Activated T-helper 2 cell treated with anti-CD3 and anti-CD28 coated beads, Interferon-gamma antibody, Interleukin-2, Interleukin-4, amounts not matched to agents 10 μg/mL and 5 μg/mL and 100 μg/mL, durations not matched to agents 14 hours and 24 hours and 36 hours (primary cell): ENCODE data around the gene PAK2. TPM values are rescaled to one million over a fixed set of nuclear protein-coding genes. Genes with fewer than 3 reads are reported as not detected.
"Not testable (repeated sequence)": the region's sequence is repeated elsewhere in the genome, so short reads cannot be mapped to it uniquely, and the experiment has no call there.

ENCODE experiments used
- DNase-seq: peaks from one replicate; pipeline ENCODE4 v3.0.0; 2021; ENCODE audit warnings: low spot score
- H3K27ac Mint-ChIP-seq: one replicate; pipeline ENCODE4 v1.8.0; 2021; ENCODE audit warnings: mixed read lengths
- H3K27me3 Mint-ChIP-seq: one replicate; pipeline ENCODE4 v1.8.0; 2021; ENCODE audit warnings: low read depth, mixed read lengths
- H3K36me3 Mint-ChIP-seq: one replicate; pipeline ENCODE4 v1.8.0; 2021; ENCODE audit warnings: low read depth, mixed read lengths
- H3K4me1 Mint-ChIP-seq: one replicate; pipeline ENCODE4 v1.8.0; 2021; ENCODE audit warnings: low read depth, mixed read lengths
- H3K4me3 Mint-ChIP-seq: one replicate; pipeline ENCODE4 v1.8.0; 2021; ENCODE audit warnings: low read depth, mild to moderate bottlenecking, moderate library complexity, mixed read lengths
- H3K9me3 Mint-ChIP-seq: one replicate; pipeline ENCODE4 v1.8.0; 2021; ENCODE audit warnings: mixed read lengths
- intact Hi-C: fragments of 100-400 bp; cut with micrococcal nuclease; formaldehyde crosslinking; loops from one replicate; pipeline ENCODE4 v1.15.1; 2023
- total RNA-seq: library from RNA; stranded (reverse); gene quantifications from 2 replicates; pipeline ENCODE4 v1.2.3, GENCODE V29; 2022

PAK2 gene
- total RNA-seq, 1 donor from 2014 or later = 103 TPM

DNA sequence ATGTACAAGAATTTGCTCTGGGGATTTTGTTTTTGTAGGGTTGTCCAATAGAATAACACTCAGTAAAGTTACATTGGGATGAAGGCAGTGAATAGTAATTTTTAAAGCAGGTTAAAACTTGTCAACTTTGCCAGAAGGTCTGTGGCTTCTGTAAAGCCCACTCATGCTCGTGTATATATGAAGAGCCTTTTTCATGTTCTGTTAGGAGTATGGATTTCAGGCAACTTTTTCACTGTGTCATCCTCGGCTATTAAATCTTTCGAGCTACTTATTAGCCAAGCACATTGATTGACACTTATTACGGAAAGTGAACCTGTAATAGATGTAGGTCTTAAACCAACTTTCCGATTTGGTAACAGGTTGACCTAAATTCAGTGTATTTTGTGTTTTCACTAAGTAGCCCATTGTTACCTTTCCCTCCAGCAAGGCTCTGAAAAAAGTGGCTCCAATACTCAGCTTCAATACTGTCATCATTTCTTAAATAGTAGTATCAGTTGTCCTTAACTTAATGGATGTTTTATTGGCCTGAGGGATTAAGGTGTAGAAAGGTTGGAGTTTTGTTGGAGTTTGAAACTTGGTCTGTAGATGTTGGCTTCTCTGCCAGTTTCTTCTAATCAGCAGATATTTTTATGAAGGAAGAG lies 1.7 kb downstream of the PAK2 start:
- no peak for DNase-seq
- Mint-ChIP-seq H3K4me1 (peaks cover 27% of the 10 kb centered on the region), H3K27ac (peak overlapping the region; percentile 100), H3K4me3 (peak overlapping the region; percentile 100), H3K9me3 (peaks cover 6% of the 10 kb centered on the region), H3K36me3 (peaks cover 54% of the 10 kb centered on the region), H3K27me3 (no peaks in the 10 kb centered on the region)
- intact Hi-C loops = loop anchor here (2.0 to 5.0 kb wide), 2 partner anchors 13 to 61 kb away; no protein-coding TSS in a partner anchor

DNA sequence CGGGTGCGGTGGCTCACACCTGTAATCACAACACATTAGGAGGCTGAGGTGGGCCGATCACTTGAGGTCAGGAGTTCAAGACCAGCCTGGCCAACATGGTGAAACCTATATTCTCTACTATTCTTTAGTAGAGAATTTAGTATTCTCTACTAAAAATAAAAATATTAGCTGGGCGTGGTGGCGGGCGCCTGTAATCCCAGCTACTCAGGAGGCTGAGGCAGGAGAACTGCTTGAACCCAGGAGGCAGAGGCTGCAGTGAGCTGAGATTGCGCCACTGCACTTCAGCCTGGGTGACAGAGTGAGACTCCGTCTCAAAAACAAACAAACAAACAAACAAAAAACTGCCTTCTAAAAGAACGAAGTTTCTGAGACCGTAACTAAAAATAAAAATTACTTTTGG lies 3.9 kb downstream of the PAK2 start:
- not testable (repeated sequence) for H3K4me3 Mint-ChIP-seq, H3K27me3 Mint-ChIP-seq, H3K27ac Mint-ChIP-seq, DNase-seq
- intact Hi-C loops = loop anchor here (5.0 kb wide), 1 partner anchor 59 kb away; no protein-coding TSS in a partner anchor
- Mint-ChIP-seq H3K4me1 (peaks cover 30% of the 10 kb centered on the region), H3K36me3 (peaks cover 58% of the 10 kb centered on the region), H3K9me3 (peaks cover 17% of the 10 kb centered on the region)

DNA sequence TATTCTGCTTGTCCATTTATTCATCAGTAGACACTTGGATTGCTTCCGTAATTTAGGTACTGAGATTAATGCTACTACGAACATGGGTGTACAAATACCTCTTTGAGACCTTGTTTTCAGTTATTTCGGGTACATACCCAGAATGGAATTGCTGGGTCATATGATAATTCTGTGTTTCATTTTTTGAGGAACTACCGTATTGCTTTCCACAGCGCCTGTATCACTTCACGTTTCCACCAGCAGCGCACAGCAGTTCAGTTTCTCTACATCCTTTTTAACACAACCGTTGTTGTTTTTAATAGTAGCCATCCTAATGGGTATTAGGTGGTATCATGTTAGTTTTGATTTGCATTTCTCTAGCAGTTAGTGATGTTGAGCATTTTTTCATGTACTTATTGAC lies 9.5 kb downstream of the PAK2 start:
- Mint-ChIP-seq H3K4me1 (peaks cover 28% of the 10 kb centered on the region), H3K36me3 (peaks cover 84% of the 10 kb centered on the region), H3K9me3 (peaks cover 21% of the 10 kb centered on the region), H3K27me3 (no peaks in the 10 kb centered on the region), H3K27ac (no peak overlapping the region), H3K4me3 (no peak overlapping the region)
- DNase-seq = no peak
- intact Hi-C loops = no loop called here

DNA sequence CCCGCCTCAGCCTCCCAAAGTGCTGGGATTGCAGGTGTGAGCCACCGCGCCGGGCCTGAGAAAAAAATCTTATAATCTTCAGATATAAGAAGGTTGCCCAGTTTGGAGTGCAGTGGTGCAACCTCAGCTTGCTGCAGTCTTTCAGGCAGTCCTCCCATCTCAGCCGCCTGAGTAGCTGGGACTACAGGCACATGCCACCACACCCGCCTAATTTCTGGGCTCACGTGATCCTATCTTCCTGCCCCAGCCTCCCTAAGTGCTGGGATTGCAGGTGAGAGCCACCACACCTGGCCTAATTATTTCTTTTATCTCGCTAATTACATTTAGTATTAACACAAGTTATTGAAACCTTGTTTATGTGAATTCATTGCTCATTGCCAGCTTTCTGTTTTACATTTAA lies 13.5 kb downstream of the PAK2 start:
- intact Hi-C loops = no loop called here
- Mint-ChIP-seq H3K4me3 (no peak overlapping the region), H3K27ac (no peak overlapping the region), H3K36me3 (peaks cover 91% of the 10 kb centered on the region), H3K9me3 (peaks cover 33% of the 10 kb centered on the region), H3K4me1 (peaks cover 45% of the 10 kb centered on the region), H3K27me3 (no peaks in the 10 kb centered on the region)
- no peak for DNase-seq

DNA sequence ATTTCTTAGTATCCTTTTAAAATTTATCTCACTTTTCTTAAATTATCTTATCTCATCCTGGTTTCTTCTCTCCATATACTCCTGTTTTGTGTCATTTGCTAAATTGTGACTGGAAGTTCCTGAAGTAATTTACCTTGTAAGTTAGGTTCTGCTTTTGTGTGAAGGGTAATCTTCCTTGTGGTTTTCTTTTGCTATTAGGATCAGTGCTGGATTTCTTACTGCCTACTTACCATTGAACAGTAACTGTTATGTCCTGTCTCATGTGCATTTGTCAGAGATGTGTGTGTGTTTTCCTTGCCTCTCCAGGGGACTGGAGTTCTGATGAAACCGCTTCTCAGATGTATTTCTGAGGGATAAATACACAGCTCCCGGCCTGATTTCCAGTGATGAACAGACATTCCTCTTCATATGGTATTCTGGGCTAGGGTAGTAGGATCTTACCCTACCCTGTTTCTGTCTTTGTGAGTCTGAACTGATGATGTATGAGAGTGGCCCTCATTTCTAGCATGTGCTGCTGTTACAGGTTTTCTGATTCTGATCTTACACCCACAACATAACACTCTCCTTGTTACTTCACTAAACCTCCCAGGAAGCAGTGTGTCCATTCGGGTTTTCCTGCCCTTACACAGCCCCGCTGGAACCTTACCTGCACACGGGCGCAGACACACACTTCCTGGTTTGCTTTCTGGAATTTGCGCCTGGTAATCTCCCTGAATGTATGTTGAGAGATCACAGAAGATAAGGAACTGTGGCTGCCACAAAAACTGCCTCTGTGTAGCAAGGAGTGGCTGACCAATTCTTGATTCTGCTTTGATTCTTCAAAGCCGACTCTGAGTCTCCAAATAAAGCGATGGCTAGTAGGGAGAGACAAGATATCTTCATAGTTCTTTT lies 14.7 kb downstream of the PAK2 start:
- Mint-ChIP-seq H3K9me3 (peaks cover 25% of the 10 kb centered on the region), H3K36me3 (peaks cover 82% of the 10 kb centered on the region), H3K27me3 (no peaks in the 10 kb centered on the region), H3K27ac (peak overlapping the region; percentile 62), H3K4me1 (peaks cover 40% of the 10 kb centered on the region), H3K4me3 (no peak overlapping the region)
- DNase-seq = no peak
- intact Hi-C loops = loop anchor here (2.0 kb wide), 1 partner anchor 14 kb away; no protein-coding TSS in a partner anchor

DNA sequence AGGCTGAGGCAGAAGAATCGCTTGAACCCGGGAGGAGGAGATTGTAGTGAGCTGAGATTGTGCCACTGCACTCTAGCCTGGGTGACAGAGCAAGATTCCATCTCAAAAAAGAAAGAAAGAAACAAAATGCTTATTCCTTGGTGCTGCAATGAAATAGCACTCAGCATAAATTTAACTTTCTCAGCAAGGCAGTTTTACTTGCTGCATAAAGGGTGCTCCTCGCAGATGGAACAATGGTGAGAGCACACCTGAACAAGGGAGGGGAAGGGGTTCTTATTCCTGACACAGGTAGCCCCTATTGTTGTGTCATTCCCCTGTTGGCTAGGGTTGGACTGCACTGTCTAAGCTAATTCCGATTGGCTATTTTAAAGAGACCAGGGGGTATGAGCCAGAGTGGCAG lies 17.1 kb downstream of the PAK2 start:
- DNase-seq = no peak
- intact Hi-C loops = no loop called here
- Mint-ChIP-seq H3K9me3 (peaks cover 29% of the 10 kb centered on the region), H3K4me3 (no peak overlapping the region), H3K4me1 (peaks cover 33% of the 10 kb centered on the region), H3K27ac (peak overlapping the region; percentile 1), H3K27me3 (no peaks in the 10 kb centered on the region), H3K36me3 (peaks cover 68% of the 10 kb centered on the region)

DNA sequence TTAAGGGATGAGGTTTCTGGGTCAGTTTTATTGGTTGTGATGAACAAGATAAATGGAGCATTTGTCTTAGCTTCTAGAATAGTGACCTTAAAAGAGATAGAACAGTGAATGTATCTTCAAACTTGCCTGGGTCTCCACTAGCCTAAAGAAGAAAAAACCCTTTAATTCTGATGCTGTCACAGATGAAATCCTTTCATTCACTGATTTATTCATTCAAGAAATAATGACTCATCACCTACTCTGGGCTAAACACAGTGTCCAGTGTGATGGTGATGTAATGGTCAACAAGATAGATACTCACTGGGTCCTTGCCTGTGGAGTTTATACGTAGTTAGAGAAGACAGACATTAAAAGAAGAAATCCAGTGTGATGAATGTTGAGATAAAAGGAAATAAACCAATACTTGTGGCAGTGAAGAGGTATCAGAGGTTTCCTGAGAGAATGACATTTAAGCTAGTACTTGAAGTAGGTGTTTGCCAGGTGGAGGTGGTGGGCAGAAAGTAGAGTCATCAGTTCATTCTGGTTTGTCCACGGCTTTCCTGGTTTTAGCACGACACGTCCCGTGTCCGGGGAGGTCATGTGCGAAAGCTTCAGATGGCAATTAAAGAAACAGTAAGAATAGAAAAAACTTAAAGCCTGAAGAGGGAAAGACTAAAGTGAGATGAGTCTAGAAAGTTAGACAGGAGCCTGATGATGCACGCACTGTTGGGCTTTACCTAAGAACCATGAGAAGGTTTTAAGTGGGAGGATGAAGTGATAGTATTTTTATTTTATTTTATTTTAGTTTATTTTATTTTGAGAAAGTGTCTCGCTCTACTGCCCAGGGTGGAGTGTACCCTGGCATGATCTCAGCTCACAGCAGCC lies 18.5 kb downstream of the PAK2 start:
- peak overlapping the region; percentile 70 for H3K27ac Mint-ChIP-seq
- H3K4me3 Mint-ChIP-seq = no peak overlapping the region
- H3K27me3 Mint-ChIP-seq = no peaks in the 10 kb centered on the region

DNA sequence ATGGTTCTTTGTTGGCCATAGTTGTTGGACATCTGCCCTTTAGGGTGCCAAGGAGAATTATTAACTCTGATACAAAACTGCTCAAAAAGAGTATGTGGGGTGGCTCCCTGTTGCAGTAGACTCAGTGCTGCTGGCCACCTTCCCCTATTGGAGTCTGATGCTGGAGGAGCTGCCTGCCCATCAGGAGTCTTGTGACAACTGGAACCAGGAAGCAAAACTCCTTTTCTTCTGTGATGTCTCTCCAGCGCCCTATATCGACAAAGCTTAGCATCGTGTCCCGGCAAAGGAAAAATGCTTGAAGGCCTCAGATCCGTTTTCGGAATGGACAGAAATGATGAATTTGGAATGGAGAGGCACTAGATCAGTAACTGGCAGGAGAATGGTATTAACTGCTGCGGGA lies 23.5 kb downstream of the PAK2 start:
- intact Hi-C loops = no loop called here
- Mint-ChIP-seq H3K27ac (no peak overlapping the region), H3K36me3 (peaks cover 36% of the 10 kb centered on the region)

More for the DNA sequence above, 18.5 kb downstream of the PAK2 start:
- Mint-ChIP-seq H3K4me1 (peaks cover 33% of the 10 kb centered on the region), H3K36me3 (peaks cover 65% of the 10 kb centered on the region), H3K9me3 (peaks cover 29% of the 10 kb centered on the region)
- no peak for DNase-seq
- intact Hi-C loops = no loop called here

DNA sequence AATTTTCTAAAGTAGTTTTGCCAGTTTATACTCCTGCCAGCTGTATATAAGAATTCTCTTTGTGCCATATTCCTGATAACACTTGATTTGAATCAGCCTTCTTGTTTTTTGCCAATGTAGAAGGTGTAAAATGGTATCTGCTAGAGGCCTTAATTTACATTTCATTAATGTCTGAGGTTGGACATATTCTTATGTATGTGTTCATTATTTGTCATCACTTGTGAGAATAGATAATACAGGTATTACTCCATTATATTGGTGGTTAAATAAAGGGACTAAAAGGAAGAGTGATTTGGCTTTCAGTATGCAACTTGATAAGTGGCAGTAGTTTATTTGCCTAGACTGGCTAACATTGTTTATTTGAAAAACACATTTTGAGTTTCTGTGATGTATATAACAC lies 25.8 kb downstream of the PAK2 start:
- no peak overlapping the region for H3K4me3 Mint-ChIP-seq
- no peak overlapping the region for H3K27ac Mint-ChIP-seq
- H3K27me3 Mint-ChIP-seq = no peaks in the 10 kb centered on the region
- H3K4me1 Mint-ChIP-seq = peaks cover 3% of the 10 kb centered on the region
- intact Hi-C loops = no loop called here
- DNase-seq = no peak
- H3K9me3 Mint-ChIP-seq = peaks cover 4% of the 10 kb centered on the region
- H3K36me3 Mint-ChIP-seq = peaks cover 34% of the 10 kb centered on the region

More for the DNA sequence above, 23.5 kb downstream of the PAK2 start:
- H3K27me3 Mint-ChIP-seq = no peaks in the 10 kb centered on the region
- H3K9me3 Mint-ChIP-seq = peaks cover 4% of the 10 kb centered on the region
- DNase-seq = no peak
- H3K4me1 Mint-ChIP-seq = peaks cover 9% of the 10 kb centered on the region
- H3K4me3 Mint-ChIP-seq = no peak overlapping the region

DNA sequence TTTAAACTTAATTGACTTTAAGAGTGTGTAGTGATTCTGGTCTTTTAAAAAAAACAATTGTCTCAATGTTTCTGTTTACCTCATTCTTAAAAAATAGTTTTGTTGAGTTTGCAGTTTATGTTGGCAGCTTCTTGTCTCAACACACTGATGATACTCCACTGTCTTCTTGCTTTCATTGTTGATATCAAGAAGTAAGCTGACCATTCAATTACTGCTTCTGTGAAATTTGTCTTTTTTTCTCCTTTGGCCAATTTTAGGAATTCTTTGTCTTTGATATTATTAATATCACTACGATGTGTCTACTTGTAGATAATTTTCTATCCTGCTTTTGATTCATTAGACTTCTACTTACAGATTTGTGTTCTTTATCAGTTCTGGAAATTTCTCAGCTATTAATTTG lies 31.4 kb downstream of the PAK2 start:
- no peaks in the 10 kb centered on the region for H3K9me3 Mint-ChIP-seq
- intact Hi-C loops = no loop called here
- H3K27ac Mint-ChIP-seq = no peak overlapping the region
- no peak for DNase-seq
- no peaks in the 10 kb centered on the region for H3K27me3 Mint-ChIP-seq
- H3K4me1 Mint-ChIP-seq = peaks cover 26% of the 10 kb centered on the region
- no peak overlapping the region for H3K4me3 Mint-ChIP-seq
- peaks cover 30% of the 10 kb centered on the region for H3K36me3 Mint-ChIP-seq

DNA sequence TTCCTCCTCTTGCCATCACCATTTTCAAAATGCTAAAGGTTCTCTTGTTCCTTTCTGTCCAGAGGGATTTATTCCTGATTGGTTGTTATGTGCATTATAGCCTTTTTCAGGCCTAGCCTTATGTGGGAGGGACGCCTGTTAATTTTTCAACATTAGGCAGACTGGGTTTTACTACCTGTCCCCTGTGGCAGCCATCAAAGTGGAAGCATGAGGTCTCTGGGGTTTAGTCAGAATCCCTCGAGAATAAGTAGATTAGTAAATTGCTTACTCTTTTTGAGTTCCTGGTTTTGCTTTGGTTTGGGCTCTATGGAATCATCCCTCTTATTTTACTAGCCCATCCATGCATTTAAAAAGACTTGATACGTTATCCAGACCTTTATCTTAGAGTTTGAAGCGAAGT lies 32.4 kb downstream of the PAK2 start:
- no peaks in the 10 kb centered on the region for H3K27me3 Mint-ChIP-seq
- intact Hi-C loops = no loop called here
- no peak for DNase-seq
- H3K9me3 Mint-ChIP-seq = no peaks in the 10 kb centered on the region
- H3K4me3 Mint-ChIP-seq = no peak overlapping the region
- H3K36me3 Mint-ChIP-seq = peaks cover 33% of the 10 kb centered on the region
- peaks cover 26% of the 10 kb centered on the region for H3K4me1 Mint-ChIP-seq
- peak overlapping the region; percentile 33 for H3K27ac Mint-ChIP-seq

DNA sequence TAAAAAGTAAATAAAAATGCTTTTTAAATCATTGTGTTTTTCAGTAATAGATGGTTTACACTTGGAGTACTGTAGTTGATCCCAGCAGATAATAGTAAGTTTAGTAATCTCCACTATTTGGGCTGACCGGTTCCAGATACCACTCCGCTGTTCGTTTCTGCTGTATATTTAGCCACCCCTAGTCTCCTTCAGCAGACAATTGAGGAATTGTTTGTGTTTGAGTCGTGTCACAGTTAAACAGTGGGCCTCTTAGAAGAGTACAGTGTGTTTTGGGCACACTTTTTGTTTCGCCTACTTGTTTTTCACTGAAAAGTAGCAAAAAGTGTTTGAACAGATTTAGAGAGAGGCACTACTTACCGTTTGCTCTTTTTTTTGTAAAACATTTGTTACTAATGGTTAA lies 33.2 kb downstream of the PAK2 start:
- no peak for DNase-seq
- Mint-ChIP-seq H3K27me3 (no peaks in the 10 kb centered on the region), H3K4me3 (no peak overlapping the region), H3K4me1 (peaks cover 26% of the 10 kb centered on the region), H3K9me3 (no peaks in the 10 kb centered on the region), H3K36me3 (peaks cover 36% of the 10 kb centered on the region), H3K27ac (no peak overlapping the region)
- intact Hi-C loops = no loop called here
